BLaER1 (cell line): ENCODE data around the gene PLK4.
A peak's percentile ranks its signal among the peaks of the same experiment; 100 is the strongest.
"Not testable (repeated sequence)": the region's sequence is repeated elsewhere in the genome, so short reads cannot be mapped to it uniquely, and the experiment has no call there.

ENCODE experiments used
- H3K27ac ChIP-seq: shearing (Covaris generic); formaldehyde crosslinking; 2 replicates; pipeline ENCODE4 v1.8.1; 2022
- H3K27me3 ChIP-seq: shearing (Covaris generic); formaldehyde crosslinking; 2 replicates; pipeline ENCODE4 v1.8.1; 2022
- H3K36me3 ChIP-seq: shearing (Covaris generic); formaldehyde crosslinking; 2 replicates; pipeline ENCODE4 v1.8.1; 2022
- H3K4me1 ChIP-seq: shearing (Covaris generic); formaldehyde crosslinking; 2 replicates; pipeline ENCODE4 v1.8.1; 2022
- H3K4me2 ChIP-seq: shearing (Covaris generic); formaldehyde crosslinking; 2 replicates; pipeline ENCODE4 v1.8.1; 2022
- H3K4me3 ChIP-seq: shearing (Covaris generic); formaldehyde crosslinking; 2 replicates; pipeline ENCODE4 v1.8.1; 2022
- H3K9ac ChIP-seq: shearing (Covaris generic); formaldehyde crosslinking; 2 replicates; pipeline ENCODE4 v1.8.1; 2022
- H3K9me3 ChIP-seq: shearing (Covaris generic); formaldehyde crosslinking; 2 replicates; pipeline ENCODE4 v1.8.1; 2022
- H4K20me1 ChIP-seq: shearing (Covaris generic); formaldehyde crosslinking; 2 replicates; pipeline ENCODE4 v1.8.1; 2022
- Cebpa-rat ChIP-seq: shearing (Covaris generic); IDR thresholded peaks from 2 replicates; pipeline ENCODE4 v1.8.1; 2022

The PLK4 gene

GRCh38 chr4:127856813-127857447 is 23.8 kb upstream of the PLK4 start:
- H3K36me3 ChIP-seq = no peaks in the 10 kb centered on the region
- no peak overlapping the region for H3K27ac ChIP-seq
- H3K27me3 ChIP-seq = no peaks in the 10 kb centered on the region
- no peaks in the 10 kb centered on the region for H4K20me1 ChIP-seq
- H3K4me1 ChIP-seq = peaks cover 10% of the 10 kb centered on the region
- no peak overlapping the region for H3K9ac ChIP-seq
- H3K4me2 ChIP-seq = peak overlapping the region; percentile 31
- no peak overlapping the region for H3K4me3 ChIP-seq
- peaks cover 34% of the 10 kb centered on the region for H3K9me3 ChIP-seq
- no peak for TF ChIP-seq Cebpa-rat

GRCh38 chr4:127857641-127858040 is 23.1 kb upstream of the PLK4 start:
- peaks cover 10% of the 10 kb centered on the region for H3K4me1 ChIP-seq
- no peaks in the 10 kb centered on the region for H4K20me1 ChIP-seq
- H3K9me3 ChIP-seq = peaks cover 31% of the 10 kb centered on the region
- no peaks in the 10 kb centered on the region for H3K27me3 ChIP-seq
- no peak overlapping the region for H3K27ac ChIP-seq
- no peak overlapping the region for H3K4me2 ChIP-seq
- TF ChIP-seq Cebpa-rat = no peak
- H3K36me3 ChIP-seq = no peaks in the 10 kb centered on the region
- no peak overlapping the region for H3K9ac ChIP-seq
- no peak overlapping the region for H3K4me3 ChIP-seq

GRCh38 chr4:127868196-127868595 is 12.5 kb upstream of the PLK4 start:
- Histone ChIP-seq H3K36me3 (no peaks in the 10 kb centered on the region), H4K20me1 (no peaks in the 10 kb centered on the region), H3K4me1 (no peaks in the 10 kb centered on the region), H3K27me3 (no peaks in the 10 kb centered on the region), H3K9ac (no peak overlapping the region), H3K9me3 (no peaks in the 10 kb centered on the region), H3K4me3 (no peak overlapping the region), H3K4me2 (no peak overlapping the region), H3K27ac (no peak overlapping the region)
- no peak for TF ChIP-seq Cebpa-rat

- Histone ChIP-seq H4K20me1 (no peaks in the 10 kb centered on the region), H3K9me3 (no peaks in the 10 kb centered on the region), H3K4me3 (no peak overlapping the region), H3K27me3 (no peaks in the 10 kb centered on the region), H3K4me1 (no peaks in the 10 kb centered on the region), H3K4me2 (no peak overlapping the region), H3K36me3 (no peaks in the 10 kb centered on the region), H3K27ac (no peak overlapping the region), H3K9ac (no peak overlapping the region)
- no peak for TF ChIP-seq Cebpa-rat
Measured at GRCh38 chr4:127870281-127870680, 10.4 kb upstream of the PLK4 start.

- Histone ChIP-seq H3K27ac (no peak overlapping the region), H4K20me1 (no peaks in the 10 kb centered on the region), H3K4me3 (no peak overlapping the region), H3K4me1 (no peaks in the 10 kb centered on the region), H3K36me3 (no peaks in the 10 kb centered on the region), H3K27me3 (no peaks in the 10 kb centered on the region), H3K4me2 (no peak overlapping the region), H3K9me3 (no peaks in the 10 kb centered on the region), H3K9ac (no peak overlapping the region)
- no peak for TF ChIP-seq Cebpa-rat
Measured at GRCh38 chr4:127870688-127871087, 10.0 kb upstream of the PLK4 start.

GRCh38 chr4:127875791-127876190 is 4.9 kb upstream of the PLK4 start:
- H3K9me3 ChIP-seq = no peaks in the 10 kb centered on the region
- no peak overlapping the region for H3K4me2 ChIP-seq
- no peak overlapping the region for H3K9ac ChIP-seq
- TF ChIP-seq Cebpa-rat = no peak
- H3K27me3 ChIP-seq = no peaks in the 10 kb centered on the region
- peaks cover 9% of the 10 kb centered on the region; the same call in 1 of the 2 replicates for H3K4me1 ChIP-seq
- H3K36me3 ChIP-seq = no peaks in the 10 kb centered on the region
- H4K20me1 ChIP-seq = no peaks in the 10 kb centered on the region
- H3K27ac ChIP-seq = no peak overlapping the region
- no peak overlapping the region for H3K4me3 ChIP-seq

GRCh38 chr4:127881563-127881864 is 821 bp downstream of the PLK4 start:
- H4K20me1 ChIP-seq = no peaks in the 10 kb centered on the region
- peaks cover 29% of the 10 kb centered on the region for H3K4me1 ChIP-seq
- H3K36me3 ChIP-seq = peaks cover 37% of the 10 kb centered on the region
- no peaks in the 10 kb centered on the region for H3K9me3 ChIP-seq
- TF ChIP-seq Cebpa-rat = no peak
- peak overlapping the region; percentile 92 for H3K9ac ChIP-seq
- no peaks in the 10 kb centered on the region for H3K27me3 ChIP-seq
- H3K4me3 ChIP-seq = peak overlapping the region; percentile 94
- peak overlapping the region; percentile 93; the same call in 1 of the 2 replicates for H3K27ac ChIP-seq
- peak overlapping the region; percentile 93 for H3K4me2 ChIP-seq

GRCh38 chr4:127888559-127888958 is 7.9 kb downstream of the PLK4 start:
- Histone ChIP-seq H3K27me3 (no peaks in the 10 kb centered on the region), H3K4me3 (no peak overlapping the region), H3K9ac (no peak overlapping the region), H3K27ac (no peak overlapping the region), H3K4me1 (no peaks in the 10 kb centered on the region), H3K4me2 (no peak overlapping the region), H4K20me1 (no peaks in the 10 kb centered on the region), H3K36me3 (peaks cover 71% of the 10 kb centered on the region), H3K9me3 (no peaks in the 10 kb centered on the region)
- no peak for TF ChIP-seq Cebpa-rat

- no peaks in the 10 kb centered on the region for H3K4me1 ChIP-seq
- H3K9ac ChIP-seq = no peak overlapping the region
- no peak for TF ChIP-seq Cebpa-rat
- H3K4me3 ChIP-seq = no peak overlapping the region
- no peaks in the 10 kb centered on the region for H4K20me1 ChIP-seq
- H3K27me3 ChIP-seq = no peaks in the 10 kb centered on the region
- H3K9me3 ChIP-seq = no peaks in the 10 kb centered on the region
- no peak overlapping the region for H3K4me2 ChIP-seq
- H3K36me3 ChIP-seq = peaks cover 77% of the 10 kb centered on the region
- no peak overlapping the region for H3K27ac ChIP-seq
Measured at GRCh38 chr4:127889903-127890302, 9.2 kb downstream of the PLK4 start.

GRCh38 chr4:127896069-127896468 is 15.4 kb downstream of the PLK4 start:
- H3K36me3 ChIP-seq = peaks cover 70% of the 10 kb centered on the region
- H3K4me2 ChIP-seq = no peak overlapping the region
- no peak overlapping the region for H3K4me3 ChIP-seq
- no peaks in the 10 kb centered on the region for H4K20me1 ChIP-seq
- H3K9me3 ChIP-seq = peaks cover 9% of the 10 kb centered on the region
- H3K4me1 ChIP-seq = no peaks in the 10 kb centered on the region
- no peak overlapping the region for H3K9ac ChIP-seq
- TF ChIP-seq Cebpa-rat = no peak
- no peaks in the 10 kb centered on the region for H3K27me3 ChIP-seq
- H3K27ac ChIP-seq = no peak overlapping the region

- peaks cover 70% of the 10 kb centered on the region for H3K36me3 ChIP-seq
- H3K4me3 ChIP-seq = no peak overlapping the region
- no peak for TF ChIP-seq Cebpa-rat
Measured at GRCh38 chr4:127896528-127896927, 15.8 kb downstream of the PLK4 start.

GRCh38 chr4:127899682-127900081 is 19.0 kb downstream of the PLK4 start:
- H3K27ac ChIP-seq, H3K4me2 ChIP-seq, H4K20me1 ChIP-seq, H3K4me3 ChIP-seq, H3K9ac ChIP-seq, H3K27me3 ChIP-seq, H3K4me1 ChIP-seq: not testable (repeated sequence)
- H3K9me3 ChIP-seq = peaks cover 16% of the 10 kb centered on the region
- peaks cover 44% of the 10 kb centered on the region for H3K36me3 ChIP-seq

More at GRCh38 chr4:127896528-127896927, 15.8 kb downstream of the PLK4 start:
- Histone ChIP-seq H3K9me3 (peaks cover 9% of the 10 kb centered on the region), H3K27me3 (no peaks in the 10 kb centered on the region), H3K4me1 (no peaks in the 10 kb centered on the region), H3K9ac (no peak overlapping the region), H3K27ac (no peak overlapping the region), H3K4me2 (no peak overlapping the region), H4K20me1 (no peaks in the 10 kb centered on the region)
